ENCODE results near the gene FAM124A.

DNA sequence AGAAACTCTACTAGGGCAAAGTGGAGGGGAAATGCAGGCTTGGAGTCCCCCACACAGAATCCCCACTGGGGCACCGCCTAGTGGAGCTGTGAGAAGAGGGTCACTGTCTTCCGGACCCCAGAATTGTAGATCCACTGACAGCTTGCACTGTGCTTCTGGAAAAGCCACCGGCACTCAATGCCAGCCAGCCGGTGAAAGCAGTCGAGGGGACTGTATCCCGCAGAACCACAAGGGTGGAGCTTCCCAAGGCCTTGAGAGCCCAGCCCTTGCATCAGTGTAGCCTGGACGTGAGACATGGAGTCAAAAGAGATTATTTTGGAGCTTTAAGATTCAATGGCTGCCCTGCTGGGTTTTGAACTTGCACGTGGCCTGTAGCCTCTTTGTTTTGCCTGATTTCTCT lies 47.2 kb upstream of the FAM124A start:
- TF ChIP-seq SUZ12 (IDR thresholded peaks at IDR 0.05; ENCODE audit: low read length) = no peak
- TF ChIP-seq SP1 (IDR thresholded peaks at IDR 0.05; ENCODE audit: low read depth, low read length) = no peak

Data from H1 (cell line).